Activated T-helper 1 cell treated with anti-CD3 and anti-CD28 coated beads, Interleukin-12 subunit alpha, Interleukin-12 subunit beta, Interleukin-2, Interleukin-4 antibody, amounts not matched to agents 30 ng/mL and 10 ng/mL and 1 ng/mL, durations not matched to agents 14 hours and 24 hours and 36 hours (primary cell): ENCODE results near the gene IGFBP7. TPM values are rescaled to one million over a fixed set of nuclear protein-coding genes. Genes with fewer than 3 reads are reported as not detected.
"Not testable (repeated sequence)": the region's sequence is repeated elsewhere in the genome, so short reads cannot be mapped to it uniquely, and the experiment has no call there.

ENCODE experiments used
- DNase-seq: peaks from one replicate; pipeline ENCODE4 v3.0.0; 2021; ENCODE audit warnings: low spot score
- H3K27ac Mint-ChIP-seq: one replicate; pipeline ENCODE4 v1.8.0; 2021; ENCODE audit warnings: mild to moderate bottlenecking, mixed read lengths
- H3K27me3 Mint-ChIP-seq: one replicate; pipeline ENCODE4 v1.8.0; 2022; ENCODE audit warnings: mild to moderate bottlenecking, moderate library complexity, mixed read lengths; ENCODE audit not compliant: insufficient read depth
- H3K36me3 Mint-ChIP-seq: one replicate; pipeline ENCODE4 v1.8.0; 2021; ENCODE audit warnings: low read depth, mixed read lengths
- H3K4me1 Mint-ChIP-seq: one replicate; pipeline ENCODE4 v1.8.0; 2021; ENCODE audit warnings: low read depth, mixed read lengths
- H3K4me3 Mint-ChIP-seq: one replicate; pipeline ENCODE4 v1.8.0; 2021; ENCODE audit warnings: mild to moderate bottlenecking, moderate library complexity, mixed read lengths
- H3K9me3 Mint-ChIP-seq: one replicate; pipeline ENCODE4 v1.8.0; 2021; ENCODE audit warnings: mixed read lengths
- intact Hi-C: fragments of 100-400 bp; cut with micrococcal nuclease; formaldehyde crosslinking; loops from one replicate; pipeline ENCODE4 v1.15.1; 2024
- total RNA-seq: library from RNA; stranded (reverse); gene quantifications from 2 replicates; pipeline ENCODE4 v1.2.3, GENCODE V29; 2022

Gene IGFBP7
- total RNA-seq, 1 donor from 2014 or later, result not detected

GRCh38 chr4:57048590-57049304, 61.4 kb downstream of the IGFBP7 start:
- Mint-ChIP-seq H3K27me3 (peaks cover 7% of the 10 kb centered on the region), H3K27ac (no peak overlapping the region), H3K36me3 (no peaks in the 10 kb centered on the region), H3K4me1 (no peaks in the 10 kb centered on the region), H3K4me3 (no peak overlapping the region), H3K9me3 (no peaks in the 10 kb centered on the region)
- DNase-seq, result no peak
- intact Hi-C loops, result no loop called here

DNA sequence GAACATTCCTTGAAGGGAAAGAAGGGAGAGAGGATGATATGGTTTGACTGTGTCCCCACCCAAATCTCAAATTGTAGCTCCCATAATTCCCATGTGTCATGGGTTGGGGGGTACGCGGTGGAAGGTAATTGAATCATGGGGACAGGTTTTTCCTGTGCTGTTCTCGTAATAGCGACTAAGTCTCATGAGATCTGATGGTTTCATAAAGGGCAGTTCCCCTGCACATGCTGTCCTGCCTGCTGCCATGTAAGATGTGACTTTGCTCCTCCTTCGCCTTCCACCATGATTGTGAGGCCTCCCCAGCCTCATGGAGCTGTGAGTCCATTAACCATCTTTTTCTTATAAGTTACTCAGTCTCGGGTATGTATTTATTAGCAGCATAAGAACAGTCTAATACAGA, 63.1 kb downstream of the IGFBP7 start:
- H3K27ac Mint-ChIP-seq, H3K36me3 Mint-ChIP-seq, H3K27me3 Mint-ChIP-seq, H3K4me3 Mint-ChIP-seq, intact Hi-C loops, H3K9me3 Mint-ChIP-seq, H3K4me1 Mint-ChIP-seq, DNase-seq: not testable (repeated sequence)

DNA sequence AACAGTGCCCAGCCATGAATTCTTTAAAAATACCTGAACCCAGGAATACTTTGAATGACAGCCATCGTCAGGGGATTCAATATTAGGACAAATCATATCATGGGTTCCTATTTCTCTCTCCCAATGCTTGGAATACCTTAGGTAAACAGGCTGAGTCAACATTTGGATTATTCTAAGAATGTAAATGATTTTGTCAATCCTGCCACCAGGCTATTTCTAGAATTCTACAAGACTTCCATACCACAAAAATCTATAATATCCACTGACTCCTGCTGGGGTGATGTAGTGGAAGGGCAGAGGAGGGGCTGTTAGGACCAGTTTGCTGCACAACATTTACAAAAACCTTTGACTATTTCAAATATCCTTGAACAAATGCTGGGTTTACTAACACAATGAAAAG, 65.2 kb downstream of the IGFBP7 start:
- Mint-ChIP-seq H3K4me1 (no peaks in the 10 kb centered on the region), H3K27me3 (peaks cover 7% of the 10 kb centered on the region), H3K9me3 (no peaks in the 10 kb centered on the region), H3K36me3 (no peaks in the 10 kb centered on the region), H3K27ac (no peak overlapping the region), H3K4me3 (no peak overlapping the region)
- intact Hi-C loops, result no loop called here
- no peak for DNase-seq

GRCh38 chr4:57044279-57044678, 65.9 kb downstream of the IGFBP7 start:
- Mint-ChIP-seq H3K27me3 (peaks cover 4% of the 10 kb centered on the region), H3K4me1 (no peaks in the 10 kb centered on the region), H3K36me3 (no peaks in the 10 kb centered on the region), H3K9me3 (no peaks in the 10 kb centered on the region), H3K4me3 (no peak overlapping the region), H3K27ac (no peak overlapping the region)
- intact Hi-C loops, result no loop called here
- no peak for DNase-seq

- Mint-ChIP-seq H3K4me1 (no peaks in the 10 kb centered on the region), H3K27ac (no peak overlapping the region), H3K4me3 (no peak overlapping the region), H3K36me3 (no peaks in the 10 kb centered on the region), H3K9me3 (no peaks in the 10 kb centered on the region), H3K27me3 (peaks cover 5% of the 10 kb centered on the region)
- intact Hi-C loops, result no loop called here
- no peak for DNase-seq
These were observed 66.6 kb downstream of the IGFBP7 start for GRCh38 chr4:57043347-57044251.

DNA sequence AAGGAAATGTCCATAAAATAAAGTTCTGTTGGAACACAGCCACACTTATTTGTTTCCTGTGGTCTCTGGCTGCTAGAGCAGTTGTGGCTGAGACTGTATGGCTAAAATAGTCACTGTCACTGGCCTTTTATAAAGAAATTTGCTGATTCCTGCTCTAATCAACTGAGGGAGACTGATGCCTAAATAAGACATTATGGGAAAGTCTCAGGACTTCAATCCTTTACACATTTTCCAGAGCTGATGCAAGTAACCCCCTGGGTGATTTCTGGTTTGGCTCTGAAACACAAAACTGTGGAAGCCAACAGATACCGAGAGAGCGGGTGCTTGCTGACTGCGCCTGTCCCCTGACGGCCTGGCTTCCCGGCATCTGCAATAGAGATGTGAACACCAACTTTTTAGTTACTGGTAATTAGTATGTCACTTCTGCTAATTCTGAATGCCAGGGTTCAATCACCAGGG, 67.4 kb downstream of the IGFBP7 start:
- no peaks in the 10 kb centered on the region for H3K36me3 Mint-ChIP-seq
- no peak for DNase-seq
- H3K27me3 Mint-ChIP-seq, result peaks cover 5% of the 10 kb centered on the region
- no peak overlapping the region for H3K4me3 Mint-ChIP-seq
- H3K9me3 Mint-ChIP-seq, result no peaks in the 10 kb centered on the region
- H3K27ac Mint-ChIP-seq, result no peak overlapping the region
- intact Hi-C loops, result no loop called here
- H3K4me1 Mint-ChIP-seq, result no peaks in the 10 kb centered on the region

DNA sequence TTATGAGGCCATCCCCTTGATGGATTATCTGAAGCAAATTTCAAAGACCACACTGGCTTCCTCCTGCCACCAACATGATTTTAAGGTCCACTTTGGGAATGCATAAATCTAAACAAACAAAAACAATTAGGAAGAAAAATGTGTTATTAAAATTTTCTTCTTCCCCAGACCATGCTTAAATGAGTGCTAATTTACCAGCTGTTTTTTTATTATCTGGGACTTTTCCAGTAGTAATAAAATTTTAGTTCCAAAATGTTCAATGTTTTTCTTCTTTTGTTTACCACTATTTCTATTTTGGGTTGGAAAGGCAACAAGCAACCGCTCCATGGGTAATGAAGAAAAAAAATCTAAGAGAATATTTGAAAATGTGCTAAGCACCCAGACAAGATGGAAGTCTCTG, 69.2 kb downstream of the IGFBP7 start:
- no peak for DNase-seq
- Mint-ChIP-seq H3K9me3 (no peaks in the 10 kb centered on the region), H3K4me1 (no peaks in the 10 kb centered on the region), H3K36me3 (no peaks in the 10 kb centered on the region), H3K4me3 (no peak overlapping the region), H3K27me3 (peaks cover 3% of the 10 kb centered on the region), H3K27ac (no peak overlapping the region)
- intact Hi-C loops, result no loop called here

GRCh38 chr4:57040510-57040909, 69.7 kb downstream of the IGFBP7 start:
- no peaks in the 10 kb centered on the region for H3K36me3 Mint-ChIP-seq
- H3K4me1 Mint-ChIP-seq, result no peaks in the 10 kb centered on the region
- no peaks in the 10 kb centered on the region for H3K9me3 Mint-ChIP-seq
- peaks cover 3% of the 10 kb centered on the region for H3K27me3 Mint-ChIP-seq
- no peak overlapping the region for H3K27ac Mint-ChIP-seq
- intact Hi-C loops, result no loop called here
- DNase-seq, result no peak
- no peak overlapping the region for H3K4me3 Mint-ChIP-seq

DNA sequence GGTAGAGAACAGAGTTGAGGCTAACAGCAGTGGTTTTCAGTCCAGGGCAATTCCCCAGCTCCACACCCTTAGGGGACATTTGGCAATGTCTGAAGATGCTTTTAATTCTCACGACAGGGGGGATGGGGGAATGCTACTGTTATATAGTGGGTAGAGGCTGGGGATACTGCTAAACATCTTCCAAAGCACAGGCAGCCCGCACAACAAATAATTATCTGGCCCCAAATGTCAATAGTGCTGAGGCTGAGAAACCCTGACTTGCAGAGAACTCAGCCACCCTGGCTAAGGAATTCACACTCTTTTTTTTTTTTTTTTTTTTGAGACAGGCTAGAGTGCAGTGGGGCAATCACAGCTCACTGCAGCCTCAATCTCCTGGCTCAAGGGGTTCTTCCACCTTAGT, 70.8 kb downstream of the IGFBP7 start:
- no peaks in the 10 kb centered on the region for H3K4me1 Mint-ChIP-seq
- intact Hi-C loops, result no loop called here
- H3K36me3 Mint-ChIP-seq, result no peaks in the 10 kb centered on the region
- H3K4me3 Mint-ChIP-seq, result no peak overlapping the region
- DNase-seq, result no peak
- H3K9me3 Mint-ChIP-seq, result no peaks in the 10 kb centered on the region
- no peak overlapping the region for H3K27ac Mint-ChIP-seq
- H3K27me3 Mint-ChIP-seq, result peaks cover 3% of the 10 kb centered on the region

DNA sequence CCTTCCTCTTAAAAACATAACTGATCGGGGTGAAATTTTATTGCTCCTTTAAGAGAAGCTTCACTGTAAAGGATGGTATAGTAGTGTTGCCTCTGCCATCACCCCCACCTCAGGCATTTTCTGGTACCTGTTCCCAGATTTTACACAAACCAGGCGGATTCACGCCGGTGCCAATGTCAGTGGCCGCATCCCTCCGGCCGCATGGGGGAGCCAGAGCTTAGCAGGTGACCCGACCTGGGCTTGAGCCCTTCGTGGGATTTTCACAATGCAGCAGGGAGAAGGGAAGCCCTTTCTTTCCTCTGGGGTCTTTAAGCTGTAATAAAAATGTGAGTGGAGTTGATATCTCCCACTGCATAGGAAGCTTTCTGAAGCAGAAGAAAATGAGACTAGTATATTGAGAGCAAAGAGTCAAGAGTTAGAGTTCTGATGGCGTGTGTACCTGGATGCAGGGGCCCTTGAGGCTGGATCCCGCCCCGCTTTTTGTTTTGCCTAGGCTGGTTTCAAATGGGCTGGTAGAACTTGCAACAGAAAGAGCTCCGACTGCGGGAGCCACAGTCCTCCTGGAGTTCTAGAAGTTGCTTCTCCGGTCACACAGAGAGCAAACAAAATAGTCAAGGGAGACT, 72.1 kb downstream of the IGFBP7 start:
- no peak for DNase-seq
- intact Hi-C loops, result no loop called here
- H3K36me3 Mint-ChIP-seq, result no peaks in the 10 kb centered on the region

DNA sequence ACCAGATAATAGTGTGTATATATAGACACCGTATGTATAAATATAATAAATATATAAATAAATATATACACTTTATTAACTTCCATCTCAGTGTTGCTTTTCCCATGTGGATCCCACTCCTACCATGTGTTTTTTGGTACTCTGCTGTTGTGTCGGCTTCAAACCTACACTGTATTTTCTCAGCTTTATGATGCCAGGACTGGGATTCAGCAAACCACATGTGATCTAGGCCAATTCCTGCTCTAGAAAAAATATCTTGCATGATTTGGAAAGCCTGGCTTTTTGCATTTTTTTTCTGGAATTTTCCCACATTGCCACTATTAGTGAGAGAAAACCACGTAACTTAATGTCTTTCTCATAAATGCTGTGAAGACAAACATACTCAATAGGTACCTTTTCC, 75.7 kb downstream of the IGFBP7 start:
- Mint-ChIP-seq H3K4me3 (no peak overlapping the region), H3K4me1 (no peaks in the 10 kb centered on the region), H3K9me3 (no peaks in the 10 kb centered on the region), H3K27ac (no peak overlapping the region), H3K27me3 (peaks cover 3% of the 10 kb centered on the region), H3K36me3 (peaks cover 21% of the 10 kb centered on the region)
- no peak for DNase-seq
- intact Hi-C loops, result no loop called here

More for the DNA sequence above, 72.1 kb downstream of the IGFBP7 start:
- peaks cover 3% of the 10 kb centered on the region for H3K27me3 Mint-ChIP-seq
- no peak overlapping the region for H3K27ac Mint-ChIP-seq
- no peaks in the 10 kb centered on the region for H3K9me3 Mint-ChIP-seq
- no peak overlapping the region for H3K4me3 Mint-ChIP-seq
- no peaks in the 10 kb centered on the region for H3K4me1 Mint-ChIP-seq

GRCh38 chr4:57023104-57023503, 87.1 kb downstream of the IGFBP7 start:
- intact Hi-C loops, result no loop called here
- Mint-ChIP-seq H3K4me3 (no peak overlapping the region), H3K9me3 (no peaks in the 10 kb centered on the region), H3K36me3 (peaks cover 61% of the 10 kb centered on the region), H3K27me3 (no peaks in the 10 kb centered on the region), H3K4me1 (no peaks in the 10 kb centered on the region), H3K27ac (no peak overlapping the region)
- DNase-seq, result no peak
